Liver (tissue), 9 donors: ENCODE data around the gene KIF21B. TPM values are rescaled to one million over a fixed set of nuclear protein-coding genes. Genes with fewer than 3 reads are reported as not detected.

Experiments used
- DNase-seq: peaks from one replicate; pipeline ENCODE4 v3.0.0-alpha.2; 2017; ENCODE audit warnings: low spot score
- H3K27ac ChIP-seq, 2 donors: one replicate each; pipeline ENCODE4 v1.7.0; 2013; ENCODE audit warnings: inconsistent platforms in 2 of 2, low read length in 2 of 2, control low read depth in 1 of 2, low read depth in 1 of 2, mild to moderate bottlenecking in 1 of 2
- H3K27me3 ChIP-seq, 4 donors: one replicate each; pipeline versions ENCODE4 v1.6.1 to v1.7.0; 2013; ENCODE audit warnings: low read length in 3 of 4, inconsistent platforms in 1 of 4, mild to moderate bottlenecking in 1 of 4, moderate library complexity in 1 of 4; ENCODE audit not compliant: control insufficient read depth in 4 of 4, insufficient read depth in 4 of 4
- H3K36me3 ChIP-seq, 4 donors: one replicate each; pipeline versions ENCODE4 v1.6.1 to v1.7.0; 2013; ENCODE audit warnings: low read length in 3 of 4, mild to moderate bottlenecking in 3 of 4, low read depth in 1 of 4, moderate library complexity in 1 of 4; ENCODE audit not compliant: control insufficient read depth in 4 of 4, insufficient read depth in 3 of 4
- H3K4me1 ChIP-seq, 4 donors: one replicate each; pipeline versions ENCODE4 v1.6.1 to v1.7.0; 2013; ENCODE audit warnings: low read length in 3 of 4, mild to moderate bottlenecking in 3 of 4, moderate library complexity in 1 of 4; ENCODE audit not compliant: control insufficient read depth in 4 of 4, insufficient read depth in 4 of 4
- H3K4me3 ChIP-seq, 3 donors: one replicate each; pipeline versions ENCODE4 v1.6.1 to v1.7.0; 2013; ENCODE audit warnings: low read length in 3 of 3, control low read depth in 1 of 3, low read depth in 1 of 3, mild to moderate bottlenecking in 1 of 3
- H3K9ac ChIP-seq, 2 donors: one replicate each; pipeline ENCODE4 v1.7.0; 2013; ENCODE audit warnings: low read length in 2 of 2, mild to moderate bottlenecking in 2 of 2, moderate library complexity in 2 of 2, control low read depth in 1 of 2, low read depth in 1 of 2
- H3K9me3 ChIP-seq, 4 donors: one replicate each; pipeline versions ENCODE4 v1.6.1 to v1.7.0; 2013; ENCODE audit warnings: low read length in 3 of 4; ENCODE audit not compliant: control insufficient read depth in 4 of 4
- ATF3 ChIP-seq: IDR thresholded peaks from 2 replicates; pipeline ENCODE4 v1.6.1; 2016; ENCODE audit warnings: antibody characterized with exemption
- CTCF ChIP-seq: fragments of 150-350 bp; IDR thresholded peaks from 2 replicates; pipeline ENCODE4 v1.5.1; 2017; ENCODE audit warnings: improper control_type of control experiment, low read depth, low read length; ENCODE audit not compliant: missing input control
- EGR1 ChIP-seq, 2 donors: IDR thresholded peaks; 2 replicates each; pipeline ENCODE4 v1.6.1; 2016 to 2018; ENCODE audit warnings: antibody characterized with exemption in 2 of 2, low read depth in 2 of 2
- FOXA1 ChIP-seq: IDR thresholded peaks from 2 replicates; pipeline ENCODE4 v1.6.1; 2016; ENCODE audit warnings: antibody characterized with exemption
- FOXA2 ChIP-seq: IDR thresholded peaks from 2 replicates; pipeline ENCODE4 v1.6.1; 2016; ENCODE audit warnings: antibody characterized with exemption
- GABPA ChIP-seq, 2 donors: IDR thresholded peaks in 1 of 2; conservative IDR thresholded peaks in 1 of 2; 2 replicates each; pipeline ENCODE4 v1.6.1; 2016; ENCODE audit warnings: antibody characterized with exemption in 2 of 2, mild to moderate bottlenecking in 1 of 2, moderate library complexity in 1 of 2
- HNF4A ChIP-seq, 2 donors: conservative IDR thresholded peaks; 2 replicates each; pipeline ENCODE4 v1.6.1; 2016; ENCODE audit warnings: antibody characterized with exemption in 2 of 2, mild to moderate bottlenecking in 2 of 2
- HNF4G ChIP-seq: IDR thresholded peaks from 2 replicates; pipeline ENCODE4 v1.6.1; 2016; ENCODE audit warnings: antibody characterized with exemption
- JUND ChIP-seq, 2 donors: IDR thresholded peaks; 2 replicates each; pipeline ENCODE4 v1.6.1; 2016; ENCODE audit warnings: antibody characterized with exemption in 2 of 2
- MAX ChIP-seq: IDR thresholded peaks from 2 replicates; pipeline ENCODE4 v1.6.1; 2016; ENCODE audit warnings: antibody characterized with exemption
- NR2F2 ChIP-seq: IDR thresholded peaks from 2 replicates; pipeline ENCODE4 v1.6.1; 2016; ENCODE audit warnings: antibody characterized with exemption
- RAD21 ChIP-seq, 2 donors: IDR thresholded peaks; 2 replicates each; pipeline ENCODE4 v1.6.1; 2016; ENCODE audit warnings: antibody characterized with exemption in 2 of 2, mild to moderate bottlenecking in 2 of 2
- REST ChIP-seq: IDR thresholded peaks from 2 replicates; pipeline ENCODE4 v1.6.1; 2016; ENCODE audit warnings: antibody characterized with exemption, mild to moderate bottlenecking
- RXRA ChIP-seq, 2 donors: IDR thresholded peaks; 2 replicates each; pipeline ENCODE4 v1.6.1; 2017 to 2018; ENCODE audit warnings: antibody characterized with exemption in 2 of 2, mild to moderate bottlenecking in 1 of 2
- SP1 ChIP-seq: IDR thresholded peaks from 2 replicates; pipeline ENCODE4 v1.6.1; 2018; ENCODE audit warnings: antibody characterized with exemption, mild to moderate bottlenecking
- TAF1 ChIP-seq: conservative IDR thresholded peaks from 2 replicates; pipeline ENCODE4 v1.6.1; 2016; ENCODE audit warnings: antibody characterized with exemption, mild to moderate bottlenecking
- YY1 ChIP-seq: IDR thresholded peaks from 2 replicates; pipeline ENCODE4 v1.6.1; 2016; ENCODE audit warnings: antibody characterized with exemption, mild to moderate bottlenecking
- ZBTB33 ChIP-seq: IDR thresholded peaks from 2 replicates; pipeline ENCODE4 v1.6.1; 2016; ENCODE audit warnings: antibody characterized with exemption
- WGBS: extraction: QIAGEN DNeasy Blood & Tissue Kit; methylation state at CpG from one replicate; pipeline ENCODE4 v1.1.7; 2013; 5-methylcytosine and 5-hydroxymethylcytosine counted together
- polyA plus RNA-seq, 2 donors: library from polyadenylated mRNA; stranded (reverse) in 1 of 2; unstranded in 1 of 2; fragments of 200-250 nt in 1 of 2; fragments of >200 nt in 1 of 2; fragmentation: Nextera tagmentation in 1 of 2; extraction: Ambion mirVana in 1 of 2; gene quantifications; one replicate each; pipeline versions ENCODE4 v1.2.1 to v1.2.3, GENCODE V29; 2013 to 2015
- total RNA-seq, 2 donors: library from RNA; depleted of rRNA; stranded (reverse); fragments of >200 nt; gene quantifications; one replicate each; pipeline ENCODE4 v1.2.3, GENCODE V29; 2014
- donor health status: healthy.
- donor health status: healthy.
- donor health status: healthy.
- donor health status: healthy.
- donor health status: healthy.

KIF21B gene
- total and polyA plus RNA-seq, 4 donors: 0.42 to 1.9 (median 1.0) TPM

GRCh38 chr1:201062511-201063091 is 39.1 kb upstream of the KIF21B start:
- Histone ChIP-seq H3K27ac (no peak overlapping the region), H3K9ac (no peak overlapping the region), H3K4me3 (no peak overlapping the region), H3K27me3 (no peaks in the 10 kb centered on the region), H3K36me3 (no peaks in the 10 kb centered on the region), H3K4me1 (peaks cover 0 to 5% (median 0%) of the 10 kb centered on the region in 4 donors), H3K9me3 (no peaks in the 10 kb centered on the region)
- 88% methylated on average over 8 of the region's 8 CpGs for WGBS
- no peak for TF ChIP-seq EGR1 (IDR thresholded peaks at IDR 0.05; ENCODE audit: low read depth in 2 of 2)
- no peak for TF ChIP-seq ZBTB33
- TF ChIP-seq NR2F2: no peak
- no peak for TF ChIP-seq FOXA2
- no peak for TF ChIP-seq REST
- no peak for TF ChIP-seq YY1
- no peak for TF ChIP-seq ATF3
- TF ChIP-seq MAX: no peak
- TF ChIP-seq RXRA (IDR thresholded peaks at IDR 0.05): no peak
- no peak for TF ChIP-seq SP1
- no peak for TF ChIP-seq TAF1
- TF ChIP-seq HNF4G: no peak
- no peak for TF ChIP-seq CTCF
- TF ChIP-seq GABPA (IDR thresholded peaks at IDR 0.05 in 1 of 2, conservative IDR thresholded peaks at IDR 0.05 in 1 of 2): no peak
- no peak for TF ChIP-seq HNF4A (conservative IDR thresholded peaks at IDR 0.05)
- no peak for TF ChIP-seq RAD21 (IDR thresholded peaks at IDR 0.05)
- no peak for TF ChIP-seq FOXA1
- TF ChIP-seq JUND (IDR thresholded peaks at IDR 0.05): no peak
- DNase-seq: no peak
